Pancreas (tissue), 10 donors: ENCODE results near the gene STRN. TPM values are rescaled to one million over a fixed set of nuclear protein-coding genes. Genes with fewer than 3 reads are reported as not detected.

Source experiments
- ATAC-seq, 4 donors: fragments of 200-7000 bp; cut with Tn5 transposase; one replicate each; pipeline versions ENCODE4 v1.8.0 to v1.9.1; 2020; ENCODE audit warnings: mild to moderate bottlenecking in 4 of 4, moderate library complexity in 4 of 4
- DNase-seq, 6 donors: peaks; one replicate each; pipeline ENCODE4 v3.0.0-alpha.2; 2020
- FAIRE-seq: peaks from 2 replicates; lab custom pipeline; 2012; peaks lifted over from hg19 to GRCh38; lab: Jason Lieb, UNC
- H3K27ac ChIP-seq, 4 donors: fragments of 200-600 bp; sonication (generic); 1 replicate in 3 of 4; 2 replicates in 1 of 4; pipeline versions ENCODE4 v1.5.0 to v1.8.0; 2020
- H3K27me3 ChIP-seq, 4 donors: fragments of 200-600 bp; one replicate each; pipeline ENCODE4 v1.8.0; 2021
- H3K36me3 ChIP-seq, 3 donors: fragments of 200-600 bp; sonication (generic) in 1 of 3; one replicate each; pipeline versions ENCODE4 v1.5.0 to v1.8.0; 2020 to 2021
- H3K4me1 ChIP-seq, 3 donors: fragments of 200-600 bp; one replicate each; pipeline ENCODE4 v1.8.0; 2021
- H3K4me3 ChIP-seq, 4 donors: fragments of 200-600 bp; sonication (generic) in 2 of 4; one replicate each; pipeline versions ENCODE4 v1.5.0 to v1.8.0; 2020 to 2021
- H3K9me3 ChIP-seq, 4 donors: fragments of 200-600 bp; one replicate each; pipeline ENCODE4 v1.8.0; 2021
- CTCF ChIP-seq, 4 donors: fragments of 200-600 bp; sonication (generic) in 3 of 4; IDR thresholded peaks; one replicate each; pipeline versions ENCODE4 v1.5.0 to v1.8.0; 2021; ENCODE audit warnings: antibody characterized with exemption in 4 of 4
- WGBS, 2 donors: extraction: QIAGEN DNeasy Blood & Tissue Kit; methylation state at CpG; one replicate each; pipeline ENCODE4 v1.1.7; 2013; 5-methylcytosine and 5-hydroxymethylcytosine counted together
- intact Hi-C, 3 donors: fragments of 100-400 bp; cut with DNase I; formaldehyde crosslinking; loops; one replicate each; pipeline versions ENCODE4 v1.11.1 to v1.14.2; 2022
- polyA plus RNA-seq, 2 donors: library from polyadenylated mRNA; stranded (reverse); fragments of 200-250 nt; gene quantifications; one replicate each; pipeline ENCODE4 v1.2.3, GENCODE V29; 2013
- total RNA-seq, 6 donors: library from RNA; stranded (reverse); fragmentation: NEBNext Ultra II Directional in 4 of 6; extraction: Animal tissue kit (Norgen Biotek cat#: 25700) in 4 of 6; gene quantifications; one replicate each; pipeline versions ENCODE4 v1.2.1 to v1.2.4, GENCODE V29; 2021 to 2023
- donor health status: healthy with polysubstance abuse.
- donor health status: DM: no; HTN: no; CAD: no; lungs with moderate emphysema.
- donor health status: DM: no; HTN: no; CAD: no.
- donor health status: control.
- donor health status: control.
- donor health status: Bipolar disorder and iron deficiency.
- donor health status: DM: yes; HTN: yes; CAD: no.
- donor health status: DM: no; HTN: no; CAD: no.
- donor health status: DM: no; HTN: no; CAD: no.
- donor health status: DM: yes; HTN: yes; CAD: no.

STRN gene
- total RNA-seq (10 to 100 TPM in 2 of 6 donors, 1 to 10 TPM in 4; 6.9 to 16.2 (median 8.7) TPM), polyA plus RNA-seq (1 to 10 TPM; 1.8 to 3.0 TPM)

- DNase-seq, result peak; percentile 96 to 99 (median 98)
- no peaks in the 10 kb centered on the region for H3K27me3 ChIP-seq
- no peak for TF ChIP-seq CTCF (IDR thresholded peaks at IDR 0.05)
- no peaks in the 10 kb centered on the region for H3K36me3 ChIP-seq
- H3K27ac ChIP-seq, result peak within 1 kb of the TSS; percentile 73 to 92 (median 86)
- intact Hi-C loops, result no loop called here
- H3K4me1 ChIP-seq, result peaks cover 0 to 13% (median 10%) of the 10 kb centered on the region in 3 donors
- FAIRE-seq, result no peak
- H3K9me3 ChIP-seq, result no peaks in the 10 kb centered on the region
- peak within 1 kb of the TSS; percentile 96 to 100 (median 98) for H3K4me3 ChIP-seq
- WGBS, 2 donors, result 0 to 1% methylated on average over 38 to 91 of the region's 91 CpGs
- peak; percentile 93 to 98 (median 96) for ATAC-seq
These were observed at the start of gene STRN for GRCh38 chr2:36966370-36967235. TSS of gene STRN (minus strand) at chr2:36966536. CDS start at chr2:36966463, 73 bp downstream.

- ATAC-seq, result no peak
- Histone ChIP-seq H3K27ac (no peak overlapping the region), H3K4me1 (no peaks in the 10 kb centered on the region), H3K36me3 (peaks cover 0 to 49% (median 12%) of the 10 kb centered on the region in 3 donors), H3K9me3 (no peaks in the 10 kb centered on the region), H3K4me3 (no peak overlapping the region), H3K27me3 (no peaks in the 10 kb centered on the region)
- WGBS, 2 donors, result 96 to 97% methylated on average over 4 of the region's 4 CpGs
- TF ChIP-seq CTCF (IDR thresholded peaks at IDR 0.05), result no peak
- intact Hi-C loops, result no loop called here
- no peak for DNase-seq
- no peak for FAIRE-seq
These were observed 46.9 kb upstream of the STRN start for GRCh38 chr2:37013315-37013641.

GRCh38 chr2:37011130-37011529 lies 44.8 kb upstream of the STRN start:
- 83 to 90% methylated on average over 5 of the region's 5 CpGs for WGBS, 2 donors
- Histone ChIP-seq H3K4me3 (no peak overlapping the region), H3K27me3 (no peaks in the 10 kb centered on the region), H3K36me3 (peaks cover 0 to 50% (median 8%) of the 10 kb centered on the region in 3 donors), H3K4me1 (no peaks in the 10 kb centered on the region), H3K27ac (no peak overlapping the region), H3K9me3 (no peaks in the 10 kb centered on the region)
- FAIRE-seq (no peak), ATAC-seq (no peak), DNase-seq (no peak)
- intact Hi-C loops, result no loop called here
- TF ChIP-seq CTCF (IDR thresholded peaks at IDR 0.05), result no peak

- no peak for DNase-seq
- Histone ChIP-seq H3K9me3 (no peaks in the 10 kb centered on the region), H3K27ac (no peak overlapping the region), H3K4me3 (no peak overlapping the region), H3K4me1 (no peaks in the 10 kb centered on the region), H3K27me3 (no peaks in the 10 kb centered on the region), H3K36me3 (peaks cover 0 to 50% (median 15%) of the 10 kb centered on the region in 3 donors)
- intact Hi-C loops, result no loop called here
- peak in 1 of 4 donors; percentile 36 for ATAC-seq
- no peak for TF ChIP-seq CTCF (IDR thresholded peaks at IDR 0.05)
- WGBS, 2 donors, result 60 to 67% methylated on average over 8 of the region's 8 CpGs
- FAIRE-seq, result no peak
These were observed 39.0 kb upstream of the STRN start for GRCh38 chr2:37005118-37005868.
